Measurements from ENCODE around the gene TTI1.

- TF ChIP-seq CTCF (IDR thresholded peaks at IDR 0.05; ENCODE audit: poor library complexity) (no peak), EZH2 (IDR thresholded peaks at IDR 0.05; ENCODE audit: borderline replicate concordance) (no peak)
These were observed 41.9 kb downstream of the TTI1 start for GRCh38 chr20:37991157-37991866.

Measured in hepatocyte (in vitro differentiated cells).